Mononuclear cell (primary cell): ENCODE measurements around the gene SLC39A1. TPM values are rescaled to one million over a fixed set of nuclear protein-coding genes. Genes with fewer than 3 reads are reported as not detected.
A peak's percentile ranks its signal among the peaks of the same experiment; 100 is the strongest.

Source experiments
- H3K27me3 ChIP-seq: 2 replicates; pipeline ENCODE4 v1.6.0; 2011; ENCODE audit warnings: low read length, control low read depth; ENCODE audit not compliant: insufficient read depth
- H3K4me1 ChIP-seq: 2 replicates; pipeline ENCODE4 v1.5.1; 2011; ENCODE audit warnings: mild to moderate bottlenecking, low read length, control low read depth; ENCODE audit not compliant: insufficient read depth
- H3K4me3 ChIP-seq: 2 replicates; pipeline ENCODE4 v1.5.1; 2011; ENCODE audit warnings: mild to moderate bottlenecking, low read length, moderate library complexity
- H3K9me3 ChIP-seq: 2 replicates; pipeline ENCODE4 v1.5.1; 2011; ENCODE audit warnings: low read depth, mild to moderate bottlenecking, control low read depth, low read length
- total RNA-seq: library from RNA; depleted of rRNA; stranded (reverse); fragments of >200 nt; gene quantifications from one replicate; pipeline ENCODE4 v1.2.3, GENCODE V29; 2012

SLC39A1 gene
- total RNA-seq, 1 donor, result 15.8 TPM

GRCh38 chr1:153933430-153933829 is 29.9 kb downstream of the SLC39A1 start:
- Histone ChIP-seq H3K27me3 (no peaks in the 10 kb centered on the region), H3K4me3 (no peak overlapping the region), H3K9me3 (no peaks in the 10 kb centered on the region), H3K4me1 (no peaks in the 10 kb centered on the region)

GRCh38 chr1:153932156-153933131 is 30.9 kb downstream of the SLC39A1 start:
- Histone ChIP-seq H3K4me3 (no peak overlapping the region), H3K4me1 (no peaks in the 10 kb centered on the region), H3K27me3 (no peaks in the 10 kb centered on the region), H3K9me3 (no peaks in the 10 kb centered on the region)

GRCh38 chr1:153929981-153930948 is 33.1 kb downstream of the SLC39A1 start:
- no peaks in the 10 kb centered on the region for H3K9me3 ChIP-seq
- H3K4me1 ChIP-seq, result no peaks in the 10 kb centered on the region
- H3K27me3 ChIP-seq, result no peaks in the 10 kb centered on the region
- H3K4me3 ChIP-seq, result no peak overlapping the region

- no peak overlapping the region for H3K4me3 ChIP-seq
Observed at GRCh38 chr1:153929426-153929825, 33.9 kb downstream of the SLC39A1 start.

GRCh38 chr1:153928791-153929341 is 34.5 kb downstream of the SLC39A1 start:
- H3K4me1 ChIP-seq, result peaks cover 5% of the 10 kb centered on the region
- H3K4me3 ChIP-seq, result no peak overlapping the region
- H3K27me3 ChIP-seq, result no peaks in the 10 kb centered on the region
- no peaks in the 10 kb centered on the region for H3K9me3 ChIP-seq

More at GRCh38 chr1:153929426-153929825, 33.9 kb downstream of the SLC39A1 start:
- H3K4me1 ChIP-seq, result no peaks in the 10 kb centered on the region
- H3K9me3 ChIP-seq, result no peaks in the 10 kb centered on the region
- H3K27me3 ChIP-seq, result no peaks in the 10 kb centered on the region

GRCh38 chr1:153928245-153928644 is 35.1 kb downstream of the SLC39A1 start:
- Histone ChIP-seq H3K4me3 (no peak overlapping the region), H3K4me1 (peaks cover 10% of the 10 kb centered on the region), H3K9me3 (no peaks in the 10 kb centered on the region), H3K27me3 (no peaks in the 10 kb centered on the region)

GRCh38 chr1:153926405-153926804 is 36.9 kb downstream of the SLC39A1 start:
- Histone ChIP-seq H3K27me3 (no peaks in the 10 kb centered on the region), H3K4me3 (no peak overlapping the region), H3K4me1 (peaks cover 17% of the 10 kb centered on the region), H3K9me3 (no peaks in the 10 kb centered on the region)

GRCh38 chr1:153922972-153923925 is 40.1 kb downstream of the SLC39A1 start, which contains the start of gene GATAD2B:
Gene GATAD2B, minus strand, starts transcription at chr1:153922972. Its CDS starts 94,625 bp downstream, at chr1:153828347.
- Histone ChIP-seq H3K4me1 (peaks cover 40% of the 10 kb centered on the region), H3K9me3 (no peaks in the 10 kb centered on the region), H3K27me3 (no peaks in the 10 kb centered on the region), H3K4me3 (peak within 1 kb of the TSS; percentile 76)

GRCh38 chr1:153922076-153922971 is 41.0 kb downstream of the SLC39A1 start:
- H3K4me3 ChIP-seq, result peak overlapping the region; percentile 54
- no peaks in the 10 kb centered on the region for H3K9me3 ChIP-seq
- no peaks in the 10 kb centered on the region for H3K27me3 ChIP-seq
- H3K4me1 ChIP-seq, result peaks cover 45% of the 10 kb centered on the region

GRCh38 chr1:153921803-153922075 is 41.6 kb downstream of the SLC39A1 start:
- Histone ChIP-seq H3K4me1 (peaks cover 45% of the 10 kb centered on the region), H3K27me3 (no peaks in the 10 kb centered on the region), H3K9me3 (no peaks in the 10 kb centered on the region), H3K4me3 (peak overlapping the region; percentile 54)

- Histone ChIP-seq H3K9me3 (no peaks in the 10 kb centered on the region), H3K27me3 (no peaks in the 10 kb centered on the region), H3K4me3 (peak overlapping the region; percentile 54), H3K4me1 (peaks cover 45% of the 10 kb centered on the region)
Observed at GRCh38 chr1:153921080-153921802, 42.1 kb downstream of the SLC39A1 start.

- no peak overlapping the region for H3K4me3 ChIP-seq
- no peaks in the 10 kb centered on the region for H3K9me3 ChIP-seq
- peaks cover 48% of the 10 kb centered on the region for H3K4me1 ChIP-seq
- no peaks in the 10 kb centered on the region for H3K27me3 ChIP-seq
Observed at GRCh38 chr1:153919876-153920852, 43.2 kb downstream of the SLC39A1 start.
